HL-60 (cell line): ENCODE data around the gene GDPD5.

Source experiments
- DNase-seq, 2 experiments: peaks; one replicate each; pipeline ENCODE4 v3.0.0-alpha.2; 2010 to 2020; ENCODE audit warnings: low read depth in 1 of 2, low spot score in 1 of 2
- H3K27ac ChIP-seq: fragments of 250-450 bp; sonication (Bioruptor Pico); replicated peaks from 2 replicates; pipeline ENCODE4 v1.5.1; 2020; ENCODE audit warnings: mild to moderate bottlenecking, moderate library complexity
- H3K27me3 ChIP-seq: fragments of 250-450 bp; sonication (Bioruptor Pico); 2 replicates; pipeline ENCODE4 v1.5.1; 2021; ENCODE audit warnings: mild to moderate bottlenecking, moderate library complexity; ENCODE audit not compliant: insufficient read depth, poor library complexity, severe bottlenecking
- H3K4me3 ChIP-seq: replicated peaks from 2 replicates; pipeline ENCODE4 v1.5.1; 2011; ENCODE audit warnings: mild to moderate bottlenecking, control low read depth, low read length; ENCODE audit not compliant: insufficient read depth
- CTCF ChIP-seq: IDR thresholded peaks from one replicate; pipeline ENCODE4 v1.5.1; 2011; ENCODE audit warnings: low read length, control low read depth, inconsistent platforms; ENCODE audit not compliant: insufficient read depth
- GABPA ChIP-seq: IDR thresholded peaks from 2 replicates; pipeline ENCODE4 v1.6.1; 2012; ENCODE audit warnings: low read depth
- POLR2AphosphoS5 ChIP-seq: IDR thresholded peaks from 2 replicates; pipeline ENCODE4 v1.6.1; 2012; ENCODE audit warnings: low read depth
- REST ChIP-seq: IDR thresholded peaks from 2 replicates; pipeline ENCODE4 v1.6.1; 2012; ENCODE audit warnings: low read depth; ENCODE audit not compliant: insufficient replicate concordance
- SPI1 ChIP-seq: IDR thresholded peaks from 2 replicates; pipeline ENCODE4 v1.6.1; 2012; ENCODE audit warnings: low read depth, mild to moderate bottlenecking, borderline replicate concordance

Gene GDPD5

GRCh38 chr11:75453916-75454655 is 71.7 kb downstream of the GDPD5 start:
- TF ChIP-seq GABPA (no peak), CTCF (no peak), SPI1 (no peak), POLR2AphosphoS5 (no peak), REST (no peak)
- H3K27ac ChIP-seq, result no peak overlapping the region

GRCh38 chr11:75450826-75451821 is 74.6 kb downstream of the GDPD5 start:
- DNase-seq, result peak in 1 of 2 experiments; percentile 14
- Histone ChIP-seq H3K27ac (no peak overlapping the region), H3K27me3 (no peaks in the 10 kb centered on the region), H3K4me3 (no peak overlapping the region)
- TF ChIP-seq CTCF, result peak; percentile 45
- TF ChIP-seq GABPA, result no peak

More at GRCh38 chr11:75453916-75454655, 71.7 kb downstream of the GDPD5 start:
- DNase-seq, result no peak
- Histone ChIP-seq H3K4me3 (no peak overlapping the region), H3K27me3 (no peaks in the 10 kb centered on the region)

GRCh38 chr11:75450236-75450635 is 75.5 kb downstream of the GDPD5 start:
- Histone ChIP-seq H3K27ac (no peak overlapping the region), H3K27me3 (no peaks in the 10 kb centered on the region), H3K4me3 (no peak overlapping the region)
- no peak for TF ChIP-seq GABPA
- TF ChIP-seq REST, result no peak
- no peak for TF ChIP-seq POLR2AphosphoS5
- no peak for TF ChIP-seq CTCF
- TF ChIP-seq SPI1, result no peak
- no peak for DNase-seq
